Gastroesophageal sphincter (tissue), 4 donors: ENCODE measurements around the gene PRKG2. TPM values are rescaled to one million over a fixed set of nuclear protein-coding genes. Genes with fewer than 3 reads are reported as not detected.
A peak's percentile ranks its signal among the peaks of the same experiment; 100 is the strongest.

Experiments used
- ATAC-seq: fragments of 150-250 bp; one replicate; pipeline ENCODE4 v1.9.1; 2016; ENCODE audit warnings: mild to moderate bottlenecking, moderate library complexity
- H3K27ac ChIP-seq, 4 donors: fragments of 200-600 bp; sonication (generic) in 3 of 4; 1 replicate in 3 of 4; 2 replicates in 1 of 4; pipeline ENCODE4 v1.5.1; 2016 to 2019
- H3K27me3 ChIP-seq: fragments of 200-600 bp; sonication (generic); one replicate; pipeline ENCODE4 v1.5.1; 2019
- H3K36me3 ChIP-seq, 2 donors: fragments of 200-600 bp; sonication (generic); one replicate each; pipeline ENCODE4 v1.5.1; 2019; ENCODE audit warnings: control low read depth in 1 of 2
- H3K4me1 ChIP-seq, 3 donors: fragments of 200-600 bp; sonication (generic); 1 replicate in 2 of 3; 2 replicates in 1 of 3; pipeline ENCODE4 v1.5.1; 2016 to 2019; ENCODE audit warnings: control low read depth in 2 of 3
- H3K4me3 ChIP-seq, 2 donors: fragments of 200-600 bp; sonication (generic); one replicate each; pipeline ENCODE4 v1.5.1; 2019; ENCODE audit warnings: mild to moderate bottlenecking in 1 of 2, moderate library complexity in 1 of 2
- H3K9me3 ChIP-seq, 3 donors: fragments of 200-600 bp; sonication (generic); one replicate each; pipeline ENCODE4 v1.5.1; 2017 to 2019; ENCODE audit warnings: control low read depth in 2 of 3
- CTCF ChIP-seq, 4 experiments: fragments of 200-600 bp in 2 of 4; fragments of 450-650 bp in 2 of 4; sonication (generic) in 1 of 4; IDR thresholded peaks; one replicate each; pipeline ENCODE4 v1.5.1; 2017 to 2019; ENCODE audit warnings: antibody characterized with exemption in 4 of 4, mild to moderate bottlenecking in 2 of 4, moderate library complexity in 2 of 4
- EP300 ChIP-seq: sonication (generic); formaldehyde crosslinking; IDR thresholded peaks from one replicate; pipeline ENCODE4 v1.6.1; 2017; ENCODE audit warnings: antibody characterized with exemption, mild to moderate bottlenecking
- POLR2A ChIP-seq, 2 donors: fragments of 450-650 bp; IDR thresholded peaks; one replicate each; pipeline ENCODE4 v1.6.1; 2017; ENCODE audit warnings: antibody characterized with exemption in 2 of 2, mild to moderate bottlenecking in 2 of 2, moderate library complexity in 1 of 2
- POLR2AphosphoS5 ChIP-seq: sonication (generic); formaldehyde crosslinking; IDR thresholded peaks from one replicate; pipeline ENCODE4 v1.6.1; 2017; ENCODE audit warnings: antibody characterized with exemption
- WGBS, 2 donors: methylation state at CpG; one replicate each; pipeline ENCODE4 v1.1.5; 2018; ENCODE audit warnings: low coverage in 1 of 2; 5-methylcytosine and 5-hydroxymethylcytosine counted together
- total RNA-seq, 4 donors: library from RNA; depleted of rRNA; stranded (reverse); fragments of >200 nt; gene quantifications; one replicate each; pipeline ENCODE4 v1.1.0, GENCODE V29; 2016

The PRKG2 gene
- total RNA-seq, 4 donors from 2014 or later = 3.9 to 24.9 (median 13.6) TPM

- no peak overlapping the region for H3K27ac ChIP-seq
- H3K27me3 ChIP-seq = no peaks in the 10 kb centered on the region
- ATAC-seq = no peak
- no peak overlapping the region for H3K4me3 ChIP-seq
- WGBS, 2 donors = 67 to 75% methylated on average over 1 of the region's 1 CpG
- no peaks in the 10 kb centered on the region for H3K36me3 ChIP-seq
- no peaks in the 10 kb centered on the region for H3K9me3 ChIP-seq
- TF ChIP-seq EP300 = no peak
- no peak for TF ChIP-seq POLR2A (IDR thresholded peaks at IDR 0.05)
- TF ChIP-seq CTCF (IDR thresholded peaks at IDR 0.05) = no peak
- TF ChIP-seq POLR2AphosphoS5 = no peak
- H3K4me1 ChIP-seq = peaks cover 0 to 31% (median 4%) of the 10 kb centered on the region in 3 donors
Measured at GRCh38 chr4:81207828-81208227, 7.2 kb downstream of the PRKG2 start.

GRCh38 chr4:81205302-81205701, 9.7 kb downstream of the PRKG2 start:
- Histone ChIP-seq H3K27ac (no peak overlapping the region), H3K9me3 (no peaks in the 10 kb centered on the region), H3K4me3 (no peak overlapping the region), H3K27me3 (no peaks in the 10 kb centered on the region), H3K36me3 (no peaks in the 10 kb centered on the region), H3K4me1 (peaks cover 0 to 32% (median 0%) of the 10 kb centered on the region in 3 donors)
- ATAC-seq = no peak
- WGBS, 2 donors = 90 to 94% methylated on average over 2 of the region's 2 CpGs
- TF ChIP-seq CTCF (IDR thresholded peaks at IDR 0.05) (no peak), EP300 (no peak), POLR2A (IDR thresholded peaks at IDR 0.05) (no peak), POLR2AphosphoS5 (no peak)

- Histone ChIP-seq H3K9me3 (no peaks in the 10 kb centered on the region), H3K4me3 (no peak overlapping the region), H3K27ac (no peak overlapping the region), H3K36me3 (no peaks in the 10 kb centered on the region), H3K4me1 (peaks cover 0 to 39% (median 0%) of the 10 kb centered on the region in 3 donors), H3K27me3 (no peaks in the 10 kb centered on the region)
- TF ChIP-seq POLR2A (IDR thresholded peaks at IDR 0.05) (no peak), CTCF (IDR thresholded peaks at IDR 0.05) (no peak), POLR2AphosphoS5 (no peak), EP300 (no peak)
- ATAC-seq = no peak
- 83 to 89% methylated on average over 3 to 8 of the region's 9 CpGs for WGBS, 2 donors
Measured at GRCh38 chr4:81204571-81204970, 10.5 kb downstream of the PRKG2 start.

- Histone ChIP-seq H3K4me3 (no peak overlapping the region), H3K27ac (peak overlapping the region in 3 of 4 donors; percentile 35 to 68 (median 44)), H3K4me1 (peaks cover 0 to 79% (median 5%) of the 10 kb centered on the region in 3 donors), H3K27me3 (no peaks in the 10 kb centered on the region), H3K9me3 (no peaks in the 10 kb centered on the region), H3K36me3 (no peaks in the 10 kb centered on the region)
- no peak for ATAC-seq
- TF ChIP-seq POLR2AphosphoS5 (no peak), POLR2A (IDR thresholded peaks at IDR 0.05) (no peak), CTCF (IDR thresholded peaks at IDR 0.05) (no peak)
Measured at GRCh38 chr4:81199831-81200230, 15.2 kb downstream of the PRKG2 start.

- peak overlapping the region; percentile 61 to 79 (median 70) for H3K27ac ChIP-seq
- peaks cover 0 to 71% (median 5%) of the 10 kb centered on the region in 3 donors for H3K4me1 ChIP-seq
- no peak for TF ChIP-seq POLR2A (IDR thresholded peaks at IDR 0.05)
- no peak for TF ChIP-seq POLR2AphosphoS5
- no peak for TF ChIP-seq CTCF (IDR thresholded peaks at IDR 0.05)
- no peak for TF ChIP-seq EP300
- no peaks in the 10 kb centered on the region for H3K36me3 ChIP-seq
- WGBS, 2 donors = 39 to 79% methylated on average over 1 of the region's 1 CpG
- H3K9me3 ChIP-seq = no peaks in the 10 kb centered on the region
- H3K27me3 ChIP-seq = no peaks in the 10 kb centered on the region
- ATAC-seq = no peak
- H3K4me3 ChIP-seq = no peak overlapping the region
Measured at GRCh38 chr4:81198609-81199008, 16.4 kb downstream of the PRKG2 start.
